IMR-90 (cell line): ENCODE results near the gene TAPT1. TPM values are rescaled to one million over a fixed set of nuclear protein-coding genes. Genes with fewer than 3 reads are reported as not detected.

Source experiments
- ATAC-seq: fragments of 200-7000 bp; cut with Tn5 transposase; 2 replicates; pipeline ENCODE4 v1.9.1; 2020; ENCODE audit warnings: low read depth, mild to moderate bottlenecking, moderate library complexity
- BruUV-seq: library from RNA; stranded (reverse); fragments of 400-500 nt; replicated peaks from 2 replicates; lab custom pipeline; 2021; lab: Mats Ljungman, UMichigan
- CTCF ChIA-PET: fragments of 300-600 bp; formaldehyde crosslinking; extraction: SDS; loops from one replicate; lab custom pipeline; 2021; ENCODE audit warnings: antibody characterized with exemption; lab: Yijun Ruan, JAX
- POLR2A ChIA-PET: fragments of 300-600 bp; sonication (Branson Sonifier 250); formaldehyde crosslinking; loops from one replicate; lab custom pipeline; 2022; ENCODE audit warnings: antibody characterized with exemption; ENCODE audit not compliant: unreplicated experiment; lab: Charles Lee
- DNase-seq: peaks from one replicate; pipeline ENCODE4 v3.0.0; 2013
- H2AFZ ChIP-seq: replicated peaks from 2 replicates; pipeline ENCODE3; 2013; ENCODE audit warnings: low read length, mild to moderate bottlenecking; ENCODE audit not compliant: poor library complexity
- H2AK5ac ChIP-seq: 2 replicates; pipeline ENCODE4 v1.6.1; 2013; ENCODE audit warnings: low read depth, low read length, inconsistent platforms
- H2AK9ac ChIP-seq: replicated peaks from 2 replicates; pipeline ENCODE3; 2013; ENCODE audit warnings: mild to moderate bottlenecking, low read depth, low read length, moderate library complexity; ENCODE audit not compliant: poor library complexity
- H2BK120ac ChIP-seq: 2 replicates; pipeline ENCODE4 v1.6.1; 2013; ENCODE audit warnings: low read depth, low read length, inconsistent platforms
- H2BK15ac ChIP-seq: 3 replicates; pipeline ENCODE4 v1.6.1; 2013; ENCODE audit warnings: low read depth, low read length, inconsistent platforms
- H2BK20ac ChIP-seq: 2 replicates; pipeline ENCODE4 v1.6.1; 2013; ENCODE audit warnings: low read depth, mild to moderate bottlenecking, inconsistent platforms, low read length, moderate library complexity
- H2BK5ac ChIP-seq: 2 replicates; pipeline ENCODE4 v1.6.1; 2013; ENCODE audit warnings: mild to moderate bottlenecking, low read depth, low read length, inconsistent platforms; ENCODE audit not compliant: poor library complexity, severe bottlenecking
- H3K14ac ChIP-seq: replicated peaks from 2 replicates; pipeline ENCODE4 v1.6.1; 2013; ENCODE audit warnings: low read depth, low read length, inconsistent platforms
- H3K18ac ChIP-seq: 2 replicates; pipeline ENCODE4 v1.6.1; 2013; ENCODE audit warnings: low read depth, low read length, control low read depth
- H3K23ac ChIP-seq: 2 replicates; pipeline ENCODE4 v1.6.1; 2013; ENCODE audit warnings: low read depth, low read length, inconsistent platforms
- H3K27ac ChIP-seq: 2 replicates; pipeline ENCODE4 v1.5.1; 2013; ENCODE audit warnings: mild to moderate bottlenecking, control low read depth, low read length; ENCODE audit not compliant: insufficient read depth
- H3K27me3 ChIP-seq: 2 replicates; pipeline ENCODE4 v1.6.1; 2013; ENCODE audit warnings: low read length; ENCODE audit not compliant: control insufficient read depth, insufficient read depth
- H3K36me3 ChIP-seq: 2 replicates; pipeline ENCODE4 v1.6.1; 2013; ENCODE audit warnings: low read length, mixed read lengths; ENCODE audit not compliant: control insufficient read depth, insufficient read depth
- H3K4ac ChIP-seq: 2 replicates; pipeline ENCODE4 v1.6.1; 2013; ENCODE audit warnings: low read depth, low read length, inconsistent platforms
- H3K4me1 ChIP-seq: 2 replicates; pipeline ENCODE4 v1.6.1; 2013; ENCODE audit warnings: low read length, mixed read lengths; ENCODE audit not compliant: control insufficient read depth, insufficient read depth
- H3K4me2 ChIP-seq: 2 replicates; pipeline ENCODE4 v1.6.1; 2013; ENCODE audit warnings: low read depth, mild to moderate bottlenecking, control low read depth, low read length, moderate library complexity
- H3K4me3 ChIP-seq: 2 replicates; pipeline ENCODE4 v1.5.1; 2013; ENCODE audit warnings: low read depth, mild to moderate bottlenecking, control low read depth, low read length, moderate library complexity; ENCODE audit not compliant: insufficient read depth
- H3K56ac ChIP-seq: 2 replicates; pipeline ENCODE4 v1.6.1; 2013; ENCODE audit warnings: low read length, inconsistent platforms; ENCODE audit not compliant: insufficient read depth; ENCODE audit errors: extremely low read depth
- H3K79me1 ChIP-seq, 2 experiments: 2 replicates each; pipeline ENCODE4 v1.6.1; 2013; ENCODE audit warnings: low read length in 2 of 2, inconsistent platforms in 1 of 2, low read depth in 1 of 2
- H3K9ac ChIP-seq: 2 replicates; pipeline ENCODE4 v1.6.1; 2013; ENCODE audit warnings: low read depth, low read length, control low read depth
- H3K9me1 ChIP-seq: 2 replicates; pipeline ENCODE4 v1.6.1; 2013; ENCODE audit warnings: low read length, inconsistent platforms; ENCODE audit not compliant: insufficient read depth
- H3K9me3 ChIP-seq: 2 replicates; pipeline ENCODE4 v1.6.1; 2013; ENCODE audit warnings: low read length; ENCODE audit not compliant: control insufficient read depth, insufficient read depth
- H4K20me1 ChIP-seq: 2 replicates; pipeline ENCODE4 v1.6.1; 2013; ENCODE audit warnings: low read length, inconsistent platforms; ENCODE audit not compliant: insufficient read depth
- H4K5ac ChIP-seq: 2 replicates; pipeline ENCODE4 v1.6.1; 2013; ENCODE audit warnings: mild to moderate bottlenecking, low read depth, low read length, control low read depth
- H4K8ac ChIP-seq, 2 experiments: 2 replicates each; pipeline ENCODE4 v1.6.1; 2013; ENCODE audit warnings: low read depth in 2 of 2, low read length in 2 of 2, control low read depth in 1 of 2, inconsistent platforms in 1 of 2
- H4K91ac ChIP-seq: 2 replicates; pipeline ENCODE4 v1.6.1; 2013; ENCODE audit warnings: low read depth, low read length, inconsistent platforms; ENCODE audit not compliant: insufficient read depth
- BHLHE40 ChIP-seq: fragments of 150-350 bp; IDR thresholded peaks from 2 replicates; pipeline ENCODE4 v1.6.1; 2016; ENCODE audit warnings: mild to moderate bottlenecking, low read depth, low read length
- CEBPB ChIP-seq: IDR thresholded peaks from 2 replicates; pipeline ENCODE4 v1.6.1; 2012; ENCODE audit warnings: low read depth, low read length, improper control_type of control experiment
- CHD1 ChIP-seq: IDR thresholded peaks from 2 replicates; pipeline ENCODE4 v1.6.1; 2012; ENCODE audit warnings: low read depth, low read length, improper control_type of control experiment
- ELK1 ChIP-seq: fragments of 150-350 bp; IDR thresholded peaks from 2 replicates; pipeline ENCODE4 v1.6.1; 2016; ENCODE audit warnings: low read depth, mild to moderate bottlenecking, low read length, moderate library complexity, borderline replicate concordance
- FOS ChIP-seq: fragments of 150-350 bp; IDR thresholded peaks from 2 replicates; pipeline ENCODE4 v1.6.1; 2016; ENCODE audit warnings: low read depth, low read length
- MAZ ChIP-seq: IDR thresholded peaks from 2 replicates; pipeline ENCODE4 v1.6.1; 2012; ENCODE audit warnings: low read depth, mild to moderate bottlenecking, low read length, improper control_type of control experiment, moderate library complexity, borderline replicate concordance
- NFE2L2 ChIP-seq: fragments of 150-350 bp; IDR thresholded peaks from 2 replicates; pipeline ENCODE4 v1.6.1; 2016; ENCODE audit warnings: low read depth, mild to moderate bottlenecking, low read length
- POLR2A ChIP-seq: IDR thresholded peaks from 2 replicates; pipeline ENCODE4 v1.6.1; 2012; ENCODE audit warnings: mild to moderate bottlenecking, low read depth, low read length
- RAD21 ChIP-seq: IDR thresholded peaks from 2 replicates; pipeline ENCODE4 v1.6.1; 2012; ENCODE audit warnings: low read length, improper control_type of control experiment
- RCOR1 ChIP-seq: IDR thresholded peaks from 2 replicates; pipeline ENCODE4 v1.6.1; 2012; ENCODE audit warnings: mild to moderate bottlenecking, low read length, improper control_type of control experiment; ENCODE audit not compliant: insufficient replicate concordance
- RFX5 ChIP-seq: IDR thresholded peaks from 2 replicates; pipeline ENCODE4 v1.8.0; 2012; ENCODE audit warnings: low read depth, mild to moderate bottlenecking, low read length, moderate library complexity
- USF2 ChIP-seq: fragments of 150-350 bp; IDR thresholded peaks from 2 replicates; pipeline ENCODE4 v1.6.1; 2017; ENCODE audit warnings: mild to moderate bottlenecking, antibody characterized with exemption, low read length, low read depth
- WGBS, 2 experiments: methylation state at CpG; one replicate each; pipeline versions ENCODE4 v1.1.5 to v1.1.7; 2013; ENCODE audit warnings: missing lambda C conversion rate in 2 of 2; ENCODE audit not compliant: insufficient read length in 1 of 2; ENCODE audit errors: extremely low coverage in 2 of 2; 5-methylcytosine and 5-hydroxymethylcytosine counted together
- dilution Hi-C: fragments of 300-500 bp; cut with HindIII; formaldehyde crosslinking; loops from one replicate; pipeline ENCODE4 v1.14.3; 2018; ENCODE audit warnings: low sequenced_read_pairs; ENCODE audit not compliant: unreplicated experiment
- in situ Hi-C: fragments of 300-500 bp; cut with MboI; formaldehyde crosslinking; loops from 3 replicates; pipeline ENCODE4 v1.14.3; 2019; ENCODE audit warnings: low sequenced_read_pairs, inconsistent platforms, mixed read lengths
- intact Hi-C: fragments of 100-400 bp; cut with micrococcal nuclease; formaldehyde crosslinking; loops from 2 replicates; pipeline ENCODE4 v1.10.0; 2022
- polyA plus RNA-seq, 3 experiments: library from polyadenylated mRNA; depleted of rRNA; stranded (reverse); fragments of >200 nt; gene quantifications; 2 replicates each; pipeline ENCODE4 v1.2.3, GENCODE V29; 2012; ENCODE audit warnings: low replicate concordance in 1 of 3
- total RNA-seq: library from RNA; depleted of rRNA; stranded (reverse); fragments of >200 nt; gene quantifications from 2 replicates; pipeline ENCODE4 v1.2.3, GENCODE V29; 2012
- TF ChIP-seq, protein P1 (sequence below): conservative IDR thresholded peaks from 2 replicates; pipeline ENCODE4 v1.5.1; 2012; ENCODE audit warnings: mild to moderate bottlenecking, low read depth, low read length, improper control_type of control experiment

The TAPT1 gene
- total and polyA plus RNA-seq, 2 of the 4 experiments (the other 2 are of a cell fraction), result 5.6 to 12.2 TPM

GRCh38 chr4:16207409-16207808, 18.9 kb downstream of the TAPT1 start:
- Histone ChIP-seq H3K9me3 (no peaks in the 10 kb centered on the region), H2BK15ac (no peak overlapping the region), H3K18ac (no peak overlapping the region), H3K56ac (no peak overlapping the region), H3K4me3 (no peak overlapping the region), H3K27ac (no peak overlapping the region), H2BK5ac (no peak overlapping the region), H3K9me1 (no peaks in the 10 kb centered on the region), H4K91ac (no peak overlapping the region), H4K8ac (no peak overlapping the region), H2AK9ac (no peak overlapping the region), H3K4me2 (no peak overlapping the region), H3K79me1 (peaks cover 5 to 8% of the 10 kb centered on the region in 2 experiments; a peak in 1 of 4 replicates), H3K4ac (no peak overlapping the region), H3K27me3 (no peaks in the 10 kb centered on the region), H3K36me3 (peaks cover 2% of the 10 kb centered on the region; the same call in 1 of the 2 replicates), H2AFZ (no peak overlapping the region), H3K4me1 (no peaks in the 10 kb centered on the region), H3K14ac (no peak overlapping the region), H4K20me1 (no peaks in the 10 kb centered on the region; the same call in 1 of the 2 replicates), H2AK5ac (no peak overlapping the region), H3K9ac (no peak overlapping the region), H4K5ac (no peak overlapping the region), H2BK120ac (no peak overlapping the region), H2BK20ac (no peak overlapping the region), H3K23ac (no peak overlapping the region)
- ChIA-PET CTCF (interaction anchor here (0.7 kb wide), 1 partner anchor 9 kb away, joined by 3 read pairs; no protein-coding TSS in a partner anchor), POLR2A (no interaction called here)
- in situ Hi-C loops (loop anchor here (25.0 kb wide), 1 partner anchor 720 kb away; no protein-coding TSS in a partner anchor), dilution Hi-C loops (no loop called here), intact Hi-C loops (loop anchor here (5.0 kb wide), 1 partner anchor 880 kb away; no protein-coding TSS in a partner anchor)
- BruUV-seq, result no TSS peak
- ATAC-seq (no peak), DNase-seq (no peak)
- no CpG with 5 or more reads among the region's 1 CpG for WGBS, 2 experiments
- TF ChIP-seq RFX5 (no peak), CEBPB (no peak), POLR2A (no peak), MAZ (no peak), CHD1 (no peak), FOS (no peak), RAD21 (no peak), RCOR1 (no peak), USF2 (no peak), NFE2L2 (no peak), ELK1 (no peak), BHLHE40 (no peak)
- TF ChIP-seq, protein P1, sequence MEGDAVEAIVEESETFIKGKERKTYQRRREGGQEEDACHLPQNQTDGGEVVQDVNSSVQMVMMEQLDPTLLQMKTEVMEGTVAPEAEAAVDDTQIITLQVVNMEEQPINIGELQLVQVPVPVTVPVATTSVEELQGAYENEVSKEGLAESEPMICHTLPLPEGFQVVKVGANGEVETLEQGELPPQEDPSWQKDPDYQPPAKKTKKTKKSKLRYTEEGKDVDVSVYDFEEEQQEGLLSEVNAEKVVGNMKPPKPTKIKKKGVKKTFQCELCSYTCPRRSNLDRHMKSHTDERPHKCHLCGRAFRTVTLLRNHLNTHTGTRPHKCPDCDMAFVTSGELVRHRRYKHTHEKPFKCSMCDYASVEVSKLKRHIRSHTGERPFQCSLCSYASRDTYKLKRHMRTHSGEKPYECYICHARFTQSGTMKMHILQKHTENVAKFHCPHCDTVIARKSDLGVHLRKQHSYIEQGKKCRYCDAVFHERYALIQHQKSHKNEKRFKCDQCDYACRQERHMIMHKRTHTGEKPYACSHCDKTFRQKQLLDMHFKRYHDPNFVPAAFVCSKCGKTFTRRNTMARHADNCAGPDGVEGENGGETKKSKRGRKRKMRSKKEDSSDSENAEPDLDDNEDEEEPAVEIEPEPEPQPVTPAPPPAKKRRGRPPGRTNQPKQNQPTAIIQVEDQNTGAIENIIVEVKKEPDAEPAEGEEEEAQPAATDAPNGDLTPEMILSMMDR, result no peak
